ENCODE data around the gene IGF2.

IGF2 gene

GRCh38 chr11:2096011-2096918 lies 42.9 kb downstream of the IGF2 start:
- TF ChIP-seq, protein P1, sequence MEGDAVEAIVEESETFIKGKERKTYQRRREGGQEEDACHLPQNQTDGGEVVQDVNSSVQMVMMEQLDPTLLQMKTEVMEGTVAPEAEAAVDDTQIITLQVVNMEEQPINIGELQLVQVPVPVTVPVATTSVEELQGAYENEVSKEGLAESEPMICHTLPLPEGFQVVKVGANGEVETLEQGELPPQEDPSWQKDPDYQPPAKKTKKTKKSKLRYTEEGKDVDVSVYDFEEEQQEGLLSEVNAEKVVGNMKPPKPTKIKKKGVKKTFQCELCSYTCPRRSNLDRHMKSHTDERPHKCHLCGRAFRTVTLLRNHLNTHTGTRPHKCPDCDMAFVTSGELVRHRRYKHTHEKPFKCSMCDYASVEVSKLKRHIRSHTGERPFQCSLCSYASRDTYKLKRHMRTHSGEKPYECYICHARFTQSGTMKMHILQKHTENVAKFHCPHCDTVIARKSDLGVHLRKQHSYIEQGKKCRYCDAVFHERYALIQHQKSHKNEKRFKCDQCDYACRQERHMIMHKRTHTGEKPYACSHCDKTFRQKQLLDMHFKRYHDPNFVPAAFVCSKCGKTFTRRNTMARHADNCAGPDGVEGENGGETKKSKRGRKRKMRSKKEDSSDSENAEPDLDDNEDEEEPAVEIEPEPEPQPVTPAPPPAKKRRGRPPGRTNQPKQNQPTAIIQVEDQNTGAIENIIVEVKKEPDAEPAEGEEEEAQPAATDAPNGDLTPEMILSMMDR (IDR thresholded peaks at IDR 0.05; ENCODE audit: control insufficient read depth, insufficient read depth, low read depth, low read length, missing control alignments), result no peak
- H3K4me3 ChIP-seq (ENCODE audit: control insufficient read depth, low read depth, low read length), result no peak overlapping the region
- DNase-seq (ENCODE audit: low read depth), result no peak

GRCh38 chr11:2095542-2095941 lies 43.6 kb downstream of the IGF2 start:
- DNase-seq (ENCODE audit: low read depth), result no peak
- no peak overlapping the region for H3K4me3 ChIP-seq (ENCODE audit: control insufficient read depth, low read depth, low read length)

DNA sequence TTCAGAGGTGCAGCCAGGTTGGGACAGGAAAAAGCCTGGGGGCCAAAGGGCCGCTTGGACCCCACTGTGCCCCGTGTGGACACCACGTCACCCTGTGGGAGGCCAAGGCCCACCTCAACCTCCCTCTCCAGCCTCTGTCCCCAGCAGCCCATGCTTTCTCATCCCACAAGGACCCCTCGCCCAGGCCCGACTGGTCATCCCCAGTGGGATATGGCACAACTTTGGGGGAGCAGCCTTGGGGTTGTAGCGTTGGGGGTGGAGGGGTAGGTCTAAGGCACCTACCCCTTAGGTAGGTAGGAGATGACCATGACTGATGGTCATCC lies 44.0 kb downstream of the IGF2 start:
- TF ChIP-seq, protein P1 (IDR thresholded peaks at IDR 0.05; ENCODE audit: control insufficient read depth, insufficient read depth, low read depth, low read length, missing control alignments), result no peak
- DNase-seq (ENCODE audit: low read depth), result no peak
- no peak overlapping the region for H3K4me3 ChIP-seq (ENCODE audit: control insufficient read depth, low read depth, low read length)

More at GRCh38 chr11:2095542-2095941, 43.6 kb downstream of the IGF2 start:
- TF ChIP-seq, protein P1 (IDR thresholded peaks at IDR 0.05; ENCODE audit: control insufficient read depth, insufficient read depth, low read depth, low read length, missing control alignments), result no peak

- TF ChIP-seq, protein P1 (IDR thresholded peaks at IDR 0.05; ENCODE audit: control insufficient read depth, insufficient read depth, low read depth, low read length, missing control alignments), result no peak
- DNase-seq (ENCODE audit: low read depth), result no peak
- H3K4me3 ChIP-seq (ENCODE audit: control insufficient read depth, low read depth, low read length), result no peak overlapping the region
Observed at GRCh38 chr11:2094354-2095197, 44.6 kb downstream of the IGF2 start.

DNA sequence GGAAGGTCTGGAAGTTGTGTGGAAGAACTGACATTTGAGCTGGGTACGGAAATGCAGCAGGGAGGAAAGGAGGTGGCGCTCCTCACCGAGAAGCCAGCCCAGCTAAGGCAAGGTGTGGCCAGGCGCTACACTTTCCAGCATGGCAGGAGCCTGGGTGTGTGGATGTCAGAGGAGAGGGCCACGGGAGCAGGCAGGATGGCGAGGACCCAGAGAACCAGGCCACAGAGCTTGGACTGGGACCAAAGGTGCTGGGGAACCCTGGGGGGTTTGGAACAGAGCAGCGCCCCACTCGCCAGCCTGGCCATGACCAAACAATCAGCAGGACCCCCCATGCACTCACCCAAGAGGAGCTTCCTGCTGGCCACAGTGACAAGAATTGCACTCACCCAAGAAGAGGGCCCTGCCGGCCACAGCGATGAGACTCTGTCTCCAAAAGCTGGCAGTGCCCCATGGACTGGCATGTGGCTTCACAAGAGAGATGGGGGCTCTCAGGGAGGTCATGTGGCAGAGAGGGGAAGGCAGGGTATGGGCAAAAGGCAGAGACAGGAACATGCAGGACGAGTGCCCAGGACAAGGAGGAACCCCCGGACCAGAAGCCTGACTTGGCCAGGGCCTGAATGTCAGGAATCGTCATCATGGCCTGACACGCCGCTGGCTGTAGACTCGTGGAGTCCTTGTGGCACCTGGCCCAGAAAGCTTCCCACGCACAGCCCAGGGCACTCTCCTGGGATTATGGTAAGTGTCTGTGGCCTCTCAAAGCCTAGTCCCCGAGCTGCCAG lies 45.4 kb downstream of the IGF2 start:
- no peak overlapping the region for H3K4me3 ChIP-seq (ENCODE audit: control insufficient read depth, low read depth, low read length)
- DNase-seq (ENCODE audit: low read depth), result no peak
- TF ChIP-seq, protein P1 (IDR thresholded peaks at IDR 0.05; ENCODE audit: control insufficient read depth, insufficient read depth, low read depth, low read length, missing control alignments), result no peak

GRCh38 chr11:2092956-2093412 lies 46.2 kb downstream of the IGF2 start:
- TF ChIP-seq, protein P1 (IDR thresholded peaks at IDR 0.05; ENCODE audit: control insufficient read depth, insufficient read depth, low read depth, low read length, missing control alignments), result no peak
- H3K4me3 ChIP-seq (ENCODE audit: control insufficient read depth, low read depth, low read length), result no peak overlapping the region
- no peak for DNase-seq (ENCODE audit: low read depth)

Data from AG09309 (cell line).